ENCODE data around the gene TNIP3.

Gene TNIP3

GRCh38 chr4:121088867-121089266, 75.3 kb downstream of the TNIP3 start:
- no peaks in the 10 kb centered on the region for H3K27me3 ChIP-seq (ENCODE audit: control insufficient read depth, insufficient read depth, low read length)
- H3K36me3 ChIP-seq (ENCODE audit: control insufficient read depth, insufficient read depth, low read length): no peaks in the 10 kb centered on the region
- no peak overlapping the region for H3K4me3 ChIP-seq (ENCODE audit: low read length)
- H3K27ac ChIP-seq (ENCODE audit: low read depth, low read length): no peak overlapping the region
- H3K4me1 ChIP-seq (ENCODE audit: control insufficient read depth, insufficient read depth, low read length): no peaks in the 10 kb centered on the region
- H3K9ac ChIP-seq (ENCODE audit: low read length): no peak overlapping the region

Data from rectal smooth muscle tissue (tissue), 1 donor.